SK-N-SH (cell line): ENCODE measurements around the gene TIMM10.

Experiments
- CTCF ChIP-seq: fragments of 200-600 bp; sonication (generic); IDR thresholded peaks from 2 replicates; pipeline ENCODE4 v1.6.1; 2017; ENCODE audit warnings: antibody characterized with exemption, mild to moderate bottlenecking, moderate library complexity
- EZH2phosphoT487 ChIP-seq: fragments of 200-600 bp; sonication (generic); IDR thresholded peaks from 2 replicates; pipeline ENCODE4 v1.6.1; 2017; ENCODE audit warnings: low read depth, mixed run types, mild to moderate bottlenecking, antibody characterized with exemption, moderate library complexity, borderline replicate concordance
- MAX ChIP-seq: IDR thresholded peaks from 2 replicates; pipeline ENCODE4 v1.4.0; 2012; ENCODE audit warnings: low read depth
- POLR2AphosphoS5 ChIP-seq: IDR thresholded peaks from 2 replicates; pipeline ENCODE4 v1.6.1; 2012; ENCODE audit warnings: low read depth, low read length
- TAF1 ChIP-seq: IDR thresholded peaks from 2 replicates; pipeline ENCODE4 v1.6.1; 2012; ENCODE audit warnings: low read depth, mild to moderate bottlenecking, low read length, moderate library complexity, borderline replicate concordance
- TCF12 ChIP-seq: IDR thresholded peaks from 2 replicates; pipeline ENCODE4 v1.4.0; 2012
- YY1 ChIP-seq: IDR thresholded peaks from 2 replicates; pipeline ENCODE4 v1.4.0; 2012; ENCODE audit warnings: low read depth, mild to moderate bottlenecking

GRCh38 chr11:57502376-57502775 is 28.2 kb downstream of the TIMM10 start:
- no peak for TF ChIP-seq TCF12
- no peak for TF ChIP-seq CTCF
- no peak for TF ChIP-seq POLR2AphosphoS5
- no peak for TF ChIP-seq YY1
- no peak for TF ChIP-seq TAF1
- no peak for TF ChIP-seq MAX
- no peak for TF ChIP-seq EZH2phosphoT487
